ENCODE data around the gene NUDT7. TPM values are rescaled to one million over a fixed set of nuclear protein-coding genes. Genes with fewer than 3 reads are reported as not detected.

NUDT7 gene
- total RNA-seq, 2 donors from 2014 or later: 6.1 to 10.9 TPM

GRCh38 chr16:77683397-77684180, 38.7 kb upstream of the NUDT7 start:
- no peak overlapping the region for H3K9ac ChIP-seq (ENCODE audit: extremely low read depth, low read length, poor library complexity, severe bottlenecking)
- Mint-ChIP-seq H3K27ac (no peak overlapping the region), H3K4me1 (no peaks in the 10 kb centered on the region), H3K9me3 (no peaks in the 10 kb centered on the region), H3K36me3 (ENCODE audit: low read depth) (no peaks in the 10 kb centered on the region), H3K27me3 (ENCODE audit: insufficient read depth) (no peaks in the 10 kb centered on the region), H3K4me3 (no peak overlapping the region)
- H3K36me3 ChIP-seq (ENCODE audit: control insufficient read depth, insufficient read depth, low read length): no peaks in the 10 kb centered on the region
- no peak for TF ChIP-seq CTCF (conservative IDR thresholded peaks at IDR 0.05)
- H3K4me3 ChIP-seq (ENCODE audit: low read length): no peak overlapping the region
- DNase-seq: no peak
- H3K4me1 ChIP-seq (ENCODE audit: control insufficient read depth, insufficient read depth, low read length): no peaks in the 10 kb centered on the region
- H3K9me3 ChIP-seq (ENCODE audit: control insufficient read depth, low read length): no peaks in the 10 kb centered on the region
- H3K27ac ChIP-seq (ENCODE audit: low read depth, low read length): peak overlapping the region; percentile 38
- H3K27me3 ChIP-seq (ENCODE audit: control insufficient read depth, insufficient read depth, low read length, poor library complexity, severe bottlenecking): no peaks in the 10 kb centered on the region
- WGBS, 2 experiments (ENCODE audit: insufficient coverage in 1 of 2, insufficient read length in 1 of 2): 78 to 86% methylated on average over 2 to 3 of the region's 4 CpGs

GRCh38 chr16:77684181-77684526, 38.2 kb upstream of the NUDT7 start:
- no peak overlapping the region for H3K9ac ChIP-seq (ENCODE audit: extremely low read depth, low read length, poor library complexity, severe bottlenecking)
- peak overlapping the region; percentile 63 for H3K27ac ChIP-seq (ENCODE audit: low read depth, low read length)
- H3K27me3 ChIP-seq (ENCODE audit: control insufficient read depth, insufficient read depth, low read length, poor library complexity, severe bottlenecking): no peaks in the 10 kb centered on the region
- Mint-ChIP-seq H3K4me3 (no peak overlapping the region), H3K4me1 (no peaks in the 10 kb centered on the region), H3K9me3 (no peaks in the 10 kb centered on the region), H3K27ac (no peak overlapping the region), H3K36me3 (ENCODE audit: low read depth) (no peaks in the 10 kb centered on the region), H3K27me3 (ENCODE audit: insufficient read depth) (no peaks in the 10 kb centered on the region)
- H3K36me3 ChIP-seq (ENCODE audit: control insufficient read depth, insufficient read depth, low read length): no peaks in the 10 kb centered on the region
- DNase-seq: no peak
- 70 to 91% methylated on average over 2 to 4 of the region's 4 CpGs for WGBS, 2 experiments (ENCODE audit: insufficient coverage in 1 of 2, insufficient read length in 1 of 2)
- TF ChIP-seq CTCF (conservative IDR thresholded peaks at IDR 0.05): no peak
- no peaks in the 10 kb centered on the region for H3K4me1 ChIP-seq (ENCODE audit: control insufficient read depth, insufficient read depth, low read length)
- no peak overlapping the region for H3K4me3 ChIP-seq (ENCODE audit: low read length)
- H3K9me3 ChIP-seq (ENCODE audit: control insufficient read depth, low read length): no peaks in the 10 kb centered on the region

GRCh38 chr16:77686385-77686784, 35.9 kb upstream of the NUDT7 start:
- Mint-ChIP-seq H3K4me3 (no peak overlapping the region), H3K36me3 (ENCODE audit: low read depth) (no peaks in the 10 kb centered on the region), H3K9me3 (no peaks in the 10 kb centered on the region), H3K27me3 (ENCODE audit: insufficient read depth) (no peaks in the 10 kb centered on the region), H3K27ac (no peak overlapping the region), H3K4me1 (no peaks in the 10 kb centered on the region)
- H3K4me3 ChIP-seq (ENCODE audit: low read length): no peak overlapping the region
- no peaks in the 10 kb centered on the region for H3K27me3 ChIP-seq (ENCODE audit: control insufficient read depth, insufficient read depth, low read length, poor library complexity, severe bottlenecking)
- H3K9me3 ChIP-seq (ENCODE audit: control insufficient read depth, low read length): no peaks in the 10 kb centered on the region
- H3K4me1 ChIP-seq (ENCODE audit: control insufficient read depth, insufficient read depth, low read length): no peaks in the 10 kb centered on the region
- no peaks in the 10 kb centered on the region for H3K36me3 ChIP-seq (ENCODE audit: control insufficient read depth, insufficient read depth, low read length)
- no peak overlapping the region for H3K27ac ChIP-seq (ENCODE audit: low read depth, low read length)
- DNase-seq: no peak
- TF ChIP-seq CTCF (conservative IDR thresholded peaks at IDR 0.05): no peak
- 69 to 95% methylated on average over 2 to 4 of the region's 4 CpGs for WGBS, 2 experiments (ENCODE audit: insufficient coverage in 1 of 2, insufficient read length in 1 of 2)
- no peak overlapping the region for H3K9ac ChIP-seq (ENCODE audit: extremely low read depth, low read length, poor library complexity, severe bottlenecking)
